Measurements from ENCODE around the gene TGFBR3L.
"Not testable (repeated sequence)": the region's sequence is repeated elsewhere in the genome, so short reads cannot be mapped to it uniquely, and the experiment has no call there.

DNA sequence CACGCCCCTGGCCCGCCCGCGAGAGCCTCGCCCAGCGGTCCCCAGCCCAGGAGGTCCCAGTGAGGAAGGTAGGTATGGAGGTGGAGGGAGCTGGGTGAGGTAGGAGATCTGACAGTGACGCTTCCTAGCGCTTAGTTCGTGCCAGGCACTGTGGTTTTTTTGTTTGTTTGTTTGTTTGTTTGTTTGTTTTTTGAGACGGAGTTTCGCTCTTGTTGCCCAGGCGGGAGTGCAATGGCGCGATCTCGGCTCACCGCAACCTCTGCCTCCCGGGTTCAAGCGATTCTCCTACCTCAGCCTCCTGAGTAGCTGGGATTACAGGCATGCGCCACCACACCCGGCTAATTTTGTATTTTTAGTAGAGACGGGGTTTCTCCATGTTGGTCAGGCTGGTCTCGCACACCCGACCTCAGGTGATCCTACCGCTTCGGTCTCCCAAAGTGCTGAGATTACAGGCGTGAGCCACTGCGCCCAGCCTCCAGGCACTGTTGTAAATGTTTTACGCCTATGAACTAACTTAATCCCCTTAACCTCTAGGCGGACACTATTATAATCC lies 3.5 kb downstream of the TGFBR3L start:
- TF ChIP-seq, protein P1, sequence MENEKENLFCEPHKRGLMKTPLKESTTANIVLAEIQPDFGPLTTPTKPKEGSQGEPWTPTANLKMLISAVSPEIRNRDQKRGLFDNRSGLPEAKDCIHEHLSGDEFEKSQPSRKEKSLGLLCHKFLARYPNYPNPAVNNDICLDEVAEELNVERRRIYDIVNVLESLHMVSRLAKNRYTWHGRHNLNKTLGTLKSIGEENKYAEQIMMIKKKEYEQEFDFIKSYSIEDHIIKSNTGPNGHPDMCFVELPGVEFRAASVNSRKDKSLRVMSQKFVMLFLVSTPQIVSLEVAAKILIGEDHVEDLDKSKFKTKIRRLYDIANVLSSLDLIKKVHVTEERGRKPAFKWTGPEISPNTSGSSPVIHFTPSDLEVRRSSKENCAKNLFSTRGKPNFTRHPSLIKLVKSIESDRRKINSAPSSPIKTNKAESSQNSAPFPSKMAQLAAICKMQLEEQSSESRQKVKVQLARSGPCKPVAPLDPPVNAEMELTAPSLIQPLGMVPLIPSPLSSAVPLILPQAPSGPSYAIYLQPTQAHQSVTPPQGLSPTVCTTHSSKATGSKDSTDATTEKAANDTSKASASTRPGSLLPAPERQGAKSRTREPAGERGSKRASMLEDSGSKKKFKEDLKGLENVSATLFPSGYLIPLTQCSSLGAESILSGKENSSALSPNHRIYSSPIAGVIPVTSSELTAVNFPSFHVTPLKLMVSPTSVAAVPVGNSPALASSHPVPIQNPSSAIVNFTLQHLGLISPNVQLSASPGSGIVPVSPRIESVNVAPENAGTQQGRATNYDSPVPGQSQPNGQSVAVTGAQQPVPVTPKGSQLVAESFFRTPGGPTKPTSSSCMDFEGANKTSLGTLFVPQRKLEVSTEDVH (IDR thresholded peaks at IDR 0.05; ENCODE audit: low read depth, partially characterized antibody), result not testable (repeated sequence)
- not testable (repeated sequence) for TF ChIP-seq SP1 (IDR thresholded peaks at IDR 0.05; ENCODE audit: low read depth, low read length); IRF4 (IDR thresholded peaks at IDR 0.05; ENCODE audit: low read depth, low read length); TAF1 (IDR thresholded peaks at IDR 0.05; ENCODE audit: borderline replicate concordance, low read depth, low read length); POLR2A (IDR thresholded peaks at IDR 0.05; ENCODE audit: low read depth, low read length); CTCF (IDR thresholded peaks at IDR 0.05 in 2 of 3, conservative IDR thresholded peaks at IDR 0.05 in 1 of 3; ENCODE audit: control insufficient read depth in 2 of 3, extremely low read depth in 1 of 3, insufficient read depth in 1 of 3, low read depth in 3 of 3, low read length in 3 of 3); ASH2L (IDR thresholded peaks at IDR 0.05; ENCODE audit: borderline replicate concordance, low read depth); SUZ12 (IDR thresholded peaks at IDR 0.05; ENCODE audit: unreplicated experiment); RCOR1 (conservative IDR thresholded peaks at IDR 0.05; ENCODE audit: low read depth, low read length); ATF7 (IDR thresholded peaks at IDR 0.05; ENCODE audit: low read depth); MYC (IDR thresholded peaks at IDR 0.05; ENCODE audit: insufficient read depth, insufficient read length, insufficient replicate concordance, low read length, severe bottlenecking)

Measured in GM12878 (cell line).